ENCODE measurements around the gene TRNAU1AP.
"Not testable (repeated sequence)": the region's sequence is repeated elsewhere in the genome, so short reads cannot be mapped to it uniquely, and the experiment has no call there.

TRNAU1AP gene

DNA sequence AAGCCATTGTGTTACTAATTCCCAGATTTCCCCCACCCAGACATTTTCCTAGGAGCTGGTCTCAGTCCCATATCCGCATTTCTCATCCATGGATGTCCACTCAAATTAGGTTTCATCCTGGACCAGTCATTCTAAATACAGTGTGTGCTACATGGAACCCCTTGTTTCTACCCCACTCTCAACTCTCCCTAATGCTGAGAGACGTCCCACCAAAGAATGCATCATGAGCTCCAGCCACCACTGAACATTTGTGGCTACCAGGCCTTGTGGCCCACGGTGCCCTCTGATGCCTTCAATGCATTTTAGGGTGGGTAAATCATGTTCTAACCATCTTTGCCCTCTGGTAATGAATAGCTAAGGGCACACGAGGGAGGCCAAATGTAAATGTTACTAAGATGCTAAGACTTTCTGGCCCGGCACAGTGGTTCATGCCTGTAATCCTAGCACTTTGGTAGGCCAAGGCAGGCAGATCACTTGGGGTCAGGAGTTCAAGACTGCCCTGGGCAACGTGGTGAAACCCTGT is 25.9 kb downstream of the TRNAU1AP start:
- DNase-seq: no peak

- DNase-seq: no peak
Measured at GRCh38 chr1:28579401-28579800, 26.5 kb downstream of the TRNAU1AP start.

DNA sequence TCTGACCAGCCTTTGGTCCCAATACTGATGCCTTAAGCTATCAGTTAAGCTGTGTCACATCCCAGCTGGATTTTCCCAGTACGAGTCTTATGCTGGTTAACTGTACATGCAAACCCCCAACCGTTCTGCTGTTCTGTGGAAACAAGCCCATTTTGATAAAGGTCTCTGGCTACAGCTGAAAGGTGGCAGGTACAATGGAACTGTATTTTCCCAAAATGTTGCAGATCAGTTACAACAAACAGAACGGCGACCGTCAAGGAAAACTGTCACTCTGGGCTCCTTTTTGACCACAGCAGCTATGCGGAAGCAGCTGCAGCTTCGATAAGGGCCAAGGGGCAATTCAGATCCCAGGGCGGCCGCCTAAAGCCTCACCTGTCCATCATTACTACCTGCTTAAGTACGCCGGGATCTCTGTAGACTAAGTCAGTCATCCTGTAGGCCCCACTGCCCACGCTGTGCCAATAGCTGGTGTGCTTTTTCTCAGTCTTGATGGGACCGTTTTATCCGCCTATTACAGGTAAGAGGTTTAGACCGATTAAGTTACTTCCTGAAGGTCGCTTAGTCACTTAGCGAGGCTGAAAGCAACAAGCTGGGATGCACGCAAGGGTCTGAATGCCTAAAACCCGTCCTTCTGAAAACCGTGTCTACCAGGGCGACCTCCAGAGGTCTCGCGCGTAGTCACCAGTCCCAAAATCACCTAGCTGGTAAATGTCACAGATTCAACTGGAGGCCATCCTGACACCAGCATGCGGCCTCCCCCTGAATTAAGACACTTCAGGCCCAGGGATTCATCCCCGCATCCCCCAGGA is 28.0 kb downstream of the TRNAU1AP start:
- DNase-seq: peak in 1 of 2 donors; percentile 13

DNA sequence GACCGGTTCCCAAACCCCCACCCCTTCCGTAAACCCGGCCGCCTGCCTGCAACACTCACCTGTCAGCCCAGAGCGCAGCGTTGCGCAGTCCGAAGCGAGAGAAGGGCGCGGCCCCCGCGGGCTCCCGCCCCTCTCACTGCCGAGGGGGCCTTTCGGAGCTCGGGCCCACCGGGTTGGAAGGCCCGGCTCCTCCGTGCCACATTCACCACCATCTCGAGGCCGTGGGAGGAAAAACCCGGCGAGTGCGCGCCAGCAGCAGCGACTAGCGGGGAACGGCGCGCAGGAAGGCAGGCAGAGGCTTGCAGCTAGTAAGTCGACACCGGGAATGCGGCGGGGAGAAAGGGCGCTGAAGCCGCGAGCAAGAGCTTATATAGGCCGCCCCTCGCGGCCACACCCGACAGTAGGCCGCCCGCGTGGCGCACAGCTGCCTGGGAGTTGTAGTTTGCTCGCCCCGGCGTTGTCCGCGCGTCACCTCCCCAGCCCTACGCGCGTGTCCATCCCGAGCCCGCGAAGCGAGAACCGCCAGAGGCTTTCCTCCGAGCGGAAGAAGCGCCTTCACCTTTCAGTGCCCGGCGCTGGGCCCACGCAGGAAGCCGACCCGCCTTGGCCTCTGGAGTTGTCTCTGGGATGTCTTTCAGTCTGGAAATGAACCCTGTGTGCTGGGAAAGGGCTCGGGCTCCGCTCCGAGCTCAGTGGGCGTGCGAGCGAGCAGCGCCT is 28.8 kb downstream of the TRNAU1AP start:
- DNase-seq: peak; percentile 96 to 99

DNA sequence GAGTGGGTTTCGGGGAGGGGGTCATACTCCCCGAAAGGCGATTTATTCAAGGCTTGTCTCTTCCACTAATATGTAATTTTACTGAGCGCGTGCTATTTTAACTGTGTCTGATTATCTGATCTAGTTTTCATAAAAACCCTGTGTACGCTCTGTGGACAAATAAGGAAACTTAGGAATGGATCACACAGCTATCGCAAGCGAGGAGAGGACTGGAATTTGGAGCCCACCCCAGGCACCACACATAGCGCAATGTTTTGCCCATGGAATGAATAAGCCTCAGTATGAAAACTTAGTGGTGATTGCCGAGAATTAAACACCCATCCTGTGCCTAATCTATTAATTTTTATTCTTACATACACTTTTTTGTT is 29.3 kb downstream of the TRNAU1AP start:
- DNase-seq: peak in 1 of 2 donors; percentile 17

- not testable (repeated sequence) for DNase-seq
Measured at GRCh38 chr1:28586585-28587391, 33.9 kb downstream of the TRNAU1AP start.

DNA sequence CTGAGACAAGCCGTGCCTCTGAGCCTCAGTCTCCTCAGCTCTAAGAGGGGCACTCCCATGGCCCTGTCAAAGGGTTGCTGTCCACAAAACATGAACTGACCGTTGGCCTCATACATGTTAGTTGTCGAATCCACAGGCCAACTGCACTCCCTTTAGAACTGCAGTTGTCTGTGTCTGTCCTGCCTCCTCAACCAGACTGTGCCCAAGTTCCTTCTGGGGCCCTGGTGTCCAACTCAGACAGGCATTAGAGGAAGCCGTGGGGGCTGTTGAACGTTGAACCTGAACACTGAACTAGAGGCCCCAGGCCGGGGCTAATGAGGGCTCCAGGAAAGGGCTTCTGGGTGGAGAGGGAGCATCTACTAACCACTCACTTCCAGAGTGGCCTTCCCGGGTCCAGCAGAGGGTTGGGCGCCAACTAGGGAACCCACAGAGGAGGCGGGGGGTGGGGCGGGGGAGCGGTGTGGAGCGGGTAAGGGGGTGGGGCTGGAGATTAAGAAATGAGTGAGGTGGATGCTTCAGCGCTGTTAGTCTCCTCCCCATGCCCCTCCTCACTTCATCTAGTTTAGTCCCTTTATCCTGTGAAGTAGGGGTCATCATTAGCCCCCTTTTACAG is 38.9 kb downstream of the TRNAU1AP start, which contains the start of gene RAB42:
Gene RAB42 (plus strand): TSS at position 558 of the 613 bp plus-strand sequence. CDS start 247 bp downstream, outside the sequence.
- peak; percentile 44 to 49 for DNase-seq

- peak in 1 of 2 donors; percentile 23 for DNase-seq
Measured at GRCh38 chr1:28592321-28593071, 39.6 kb downstream of the TRNAU1AP start.

- DNase-seq: not testable (repeated sequence)
Measured at GRCh38 chr1:28593988-28594356, 41.1 kb downstream of the TRNAU1AP start.

GRCh38 chr1:28594686-28595411 is 42.0 kb downstream of the TRNAU1AP start:
- not testable (repeated sequence) for DNase-seq

GRCh38 chr1:28595412-28596191 is 42.7 kb downstream of the TRNAU1AP start:
- no peak for DNase-seq

DNA sequence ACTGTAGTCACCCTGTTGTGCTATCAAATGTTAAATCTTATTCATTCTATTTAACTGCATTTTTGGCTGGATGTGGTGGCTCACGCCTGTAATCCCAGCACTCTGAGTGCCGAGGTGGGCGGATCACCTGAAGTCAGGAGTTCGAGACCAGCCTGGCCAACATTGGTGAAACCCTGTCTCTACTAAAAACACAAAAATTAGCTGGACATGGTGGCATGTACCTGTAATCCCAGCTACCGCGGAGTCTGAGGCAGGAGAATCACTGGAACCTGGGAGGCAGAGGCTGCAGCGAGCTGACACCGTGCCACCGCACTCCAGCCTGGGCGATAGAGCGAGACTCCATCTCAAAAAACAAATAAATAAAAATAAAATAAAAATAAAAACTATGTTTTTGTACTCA is 43.4 kb downstream of the TRNAU1AP start:
- DNase-seq: not testable (repeated sequence)

DNA sequence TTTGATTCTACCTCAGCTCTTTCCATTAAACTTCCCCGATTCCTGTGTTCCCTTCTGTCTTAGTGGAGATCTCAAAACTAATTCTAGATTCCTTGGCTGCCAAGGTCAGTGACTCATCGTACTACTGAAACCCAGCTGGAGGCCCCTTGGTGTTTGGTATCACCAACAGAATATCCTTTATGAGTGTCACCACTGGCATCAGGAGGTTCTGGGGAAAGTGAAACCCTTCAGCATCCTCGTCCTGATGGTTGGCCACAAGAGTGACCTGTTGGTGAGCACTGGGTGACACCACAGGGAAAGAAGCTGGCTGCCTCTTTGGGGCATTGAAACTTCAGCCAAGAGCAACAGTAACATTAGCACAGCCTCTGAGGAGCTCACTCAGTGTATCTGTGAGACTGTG is 48.8 kb downstream of the TRNAU1AP start:
- no peak for DNase-seq

- DNase-seq: peak; percentile 65 to 91
Measured at GRCh38 chr1:28602536-28603439, 49.9 kb downstream of the TRNAU1AP start.

DNA sequence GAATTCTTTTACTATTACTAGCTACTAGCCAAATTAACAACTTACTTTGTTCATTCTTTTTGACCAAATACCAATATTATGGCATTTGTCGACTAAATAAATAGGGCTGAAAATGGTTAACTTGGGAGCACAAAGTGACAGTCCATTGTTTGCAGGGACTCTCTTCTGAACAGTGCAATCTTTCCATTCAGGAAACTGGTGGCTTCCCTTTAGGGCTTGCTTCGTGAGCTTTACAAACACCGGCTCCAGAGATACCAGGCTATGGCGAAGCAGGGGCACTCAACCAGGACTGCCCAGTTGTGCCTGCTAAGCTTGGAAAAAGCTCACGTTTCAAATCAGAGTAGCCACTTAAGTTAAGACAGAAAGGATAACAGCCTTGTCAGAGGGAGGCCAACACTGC is 51.5 kb downstream of the TRNAU1AP start:
- DNase-seq: no peak

- no peak for DNase-seq
Measured at GRCh38 chr1:28604962-28605361, 52.1 kb downstream of the TRNAU1AP start.

GRCh38 chr1:28606771-28607170 is 53.9 kb downstream of the TRNAU1AP start:
- no peak for DNase-seq

GRCh38 chr1:28613175-28613574 is 60.3 kb downstream of the TRNAU1AP start:
- DNase-seq: no peak

Data from inflammatory macrophage treated with lipopolysaccharide for 1 hour (primary cell).